ENCODE measurements around the gene HIVEP3.

- TF ChIP-seq, protein P1, sequence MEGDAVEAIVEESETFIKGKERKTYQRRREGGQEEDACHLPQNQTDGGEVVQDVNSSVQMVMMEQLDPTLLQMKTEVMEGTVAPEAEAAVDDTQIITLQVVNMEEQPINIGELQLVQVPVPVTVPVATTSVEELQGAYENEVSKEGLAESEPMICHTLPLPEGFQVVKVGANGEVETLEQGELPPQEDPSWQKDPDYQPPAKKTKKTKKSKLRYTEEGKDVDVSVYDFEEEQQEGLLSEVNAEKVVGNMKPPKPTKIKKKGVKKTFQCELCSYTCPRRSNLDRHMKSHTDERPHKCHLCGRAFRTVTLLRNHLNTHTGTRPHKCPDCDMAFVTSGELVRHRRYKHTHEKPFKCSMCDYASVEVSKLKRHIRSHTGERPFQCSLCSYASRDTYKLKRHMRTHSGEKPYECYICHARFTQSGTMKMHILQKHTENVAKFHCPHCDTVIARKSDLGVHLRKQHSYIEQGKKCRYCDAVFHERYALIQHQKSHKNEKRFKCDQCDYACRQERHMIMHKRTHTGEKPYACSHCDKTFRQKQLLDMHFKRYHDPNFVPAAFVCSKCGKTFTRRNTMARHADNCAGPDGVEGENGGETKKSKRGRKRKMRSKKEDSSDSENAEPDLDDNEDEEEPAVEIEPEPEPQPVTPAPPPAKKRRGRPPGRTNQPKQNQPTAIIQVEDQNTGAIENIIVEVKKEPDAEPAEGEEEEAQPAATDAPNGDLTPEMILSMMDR (conservative IDR thresholded peaks at IDR 0.05; ENCODE audit: low read length): no peak
- TF ChIP-seq EZH2phosphoT487 (IDR thresholded peaks at IDR 0.05; ENCODE audit: borderline replicate concordance): no peak
Measured at GRCh38 chr1:41640141-41640751, 278.5 kb downstream of the HIVEP3 start.

All from Loucy (cell line).